NCI-H2081 (cell line): ENCODE measurements around the gene CDK5RAP2.

Source experiments
- DNase-seq, 2 experiments: peaks; one replicate each; lab custom pipeline; 2025; lab: John Stamatoyannopoulos, UW

The CDK5RAP2 gene

DNA sequence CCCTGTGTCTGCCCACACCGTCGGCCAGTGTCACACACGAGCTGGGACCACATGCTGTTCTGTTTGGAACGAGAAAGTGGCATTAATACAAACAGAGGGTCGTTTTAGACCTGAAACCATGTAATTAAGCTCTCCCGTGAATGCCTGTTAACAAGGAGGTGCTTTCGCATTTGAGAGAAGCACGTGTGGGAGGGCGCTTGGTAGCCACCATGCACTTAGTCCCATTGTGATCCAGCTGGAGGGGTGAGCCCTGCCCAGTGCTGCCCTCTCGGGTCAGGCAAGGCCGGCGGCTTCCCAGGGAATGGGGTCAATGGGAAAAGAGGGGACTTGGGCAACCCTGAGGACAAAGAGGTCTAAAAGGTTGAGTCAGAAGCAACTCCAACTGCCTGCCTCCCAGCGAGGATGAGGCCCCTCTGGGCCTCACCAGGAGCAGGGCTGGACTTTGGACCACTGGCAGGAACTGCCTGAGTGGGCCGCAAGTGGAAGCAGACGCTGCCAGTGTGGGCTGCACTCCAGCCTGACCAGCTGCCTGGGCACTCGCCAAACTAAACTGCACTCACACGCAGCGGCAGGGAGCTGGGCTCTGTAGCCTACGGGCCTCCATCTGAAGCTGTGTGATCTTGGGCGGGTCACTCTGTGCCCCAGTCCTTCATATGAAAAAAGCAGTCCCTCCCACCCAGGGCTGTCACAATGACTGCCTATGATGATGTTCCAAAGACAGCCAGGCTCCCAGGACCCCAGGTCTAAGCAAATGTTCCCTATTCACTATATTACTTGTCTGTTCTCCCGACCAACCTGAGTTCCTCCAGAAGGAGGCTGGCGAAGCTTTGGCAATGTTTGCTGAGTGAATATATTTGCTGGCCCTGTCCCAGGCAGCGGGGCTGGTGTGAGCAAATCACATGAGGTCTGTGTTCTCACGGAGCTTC is 195.7 kb downstream of the CDK5RAP2 start:
- DNase-seq: peak; percentile 75 to 88

DNA sequence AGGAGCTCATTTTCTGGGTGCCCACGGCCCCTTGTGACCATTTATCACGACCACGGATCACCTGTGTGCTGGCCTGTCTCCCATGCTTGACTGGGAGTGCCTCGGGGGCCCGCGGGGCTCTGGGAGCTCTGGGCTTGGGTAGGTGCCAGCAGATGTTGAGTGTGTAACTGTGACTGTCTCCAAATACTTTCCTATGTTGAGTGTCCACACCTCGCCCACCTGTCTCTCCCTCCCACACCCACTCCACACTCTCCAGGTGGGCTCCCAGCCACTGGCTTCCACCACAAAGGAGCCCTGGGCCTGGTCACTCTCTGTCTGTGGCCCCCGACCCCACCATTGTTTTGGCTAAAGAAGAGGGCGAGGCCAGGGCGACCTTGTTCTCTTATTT is 196.4 kb downstream of the CDK5RAP2 start:
- DNase-seq: peak; percentile 50 to 72

DNA sequence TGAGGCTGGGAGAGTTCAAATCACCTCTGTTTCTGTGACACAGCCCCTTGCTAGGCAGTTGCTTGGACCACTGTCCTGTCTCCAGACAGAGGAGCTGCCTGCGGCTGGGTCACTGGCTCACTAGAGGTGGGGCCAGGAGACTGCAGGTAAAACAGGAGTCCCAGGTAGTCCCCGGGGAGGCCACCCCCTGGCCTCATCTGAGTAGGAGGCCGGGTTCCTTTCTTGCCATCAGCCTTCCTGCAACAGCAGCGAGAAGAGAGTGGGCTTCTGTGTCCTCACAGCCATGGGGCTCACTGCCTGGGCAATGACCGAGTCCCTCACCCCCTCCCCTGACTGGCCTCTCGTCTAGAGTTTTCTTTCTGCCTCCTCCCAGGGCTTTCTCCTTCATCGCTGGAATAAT is 197.5 kb downstream of the CDK5RAP2 start:
- no peak for DNase-seq

DNA sequence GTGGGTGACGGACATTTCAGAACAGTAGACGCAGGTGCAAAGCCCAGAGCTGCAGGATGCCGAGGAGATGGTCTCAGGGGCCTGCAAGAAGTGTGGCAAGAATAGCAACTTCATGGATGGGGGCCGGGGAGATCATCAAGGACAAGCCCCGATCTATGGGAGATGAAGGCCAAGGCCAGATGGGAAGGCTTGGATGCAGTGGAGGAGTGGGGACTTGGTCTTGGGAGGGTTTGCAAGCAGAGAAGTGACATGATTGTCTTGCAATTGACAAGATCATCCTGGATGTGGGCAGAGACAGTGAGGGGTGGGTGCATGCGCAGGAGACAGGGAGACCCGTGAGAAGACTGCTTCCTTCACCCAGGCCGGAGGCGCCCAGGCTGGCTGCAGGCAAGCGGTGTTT is 198.1 kb downstream of the CDK5RAP2 start:
- no peak for DNase-seq

DNA sequence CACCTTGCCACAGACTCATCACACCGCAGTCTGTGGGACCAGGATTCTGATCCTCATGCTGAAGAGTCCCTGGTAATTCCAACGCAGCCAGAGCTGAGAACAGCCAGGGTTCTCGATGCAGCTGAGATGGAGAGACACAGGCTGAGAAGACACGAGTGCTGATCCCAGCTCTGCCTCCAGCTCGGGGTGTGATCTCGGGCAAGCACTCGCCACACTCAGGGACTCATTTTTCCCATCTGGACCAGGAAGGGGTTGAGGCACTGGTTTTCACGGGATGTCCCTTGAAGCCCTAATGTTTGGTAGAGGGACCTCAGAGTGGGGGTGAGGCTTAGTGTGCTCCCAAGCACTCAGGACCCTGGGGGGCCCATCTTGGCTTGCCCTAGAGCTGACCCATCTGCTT is 200.4 kb downstream of the CDK5RAP2 start:
- DNase-seq: no peak

DNA sequence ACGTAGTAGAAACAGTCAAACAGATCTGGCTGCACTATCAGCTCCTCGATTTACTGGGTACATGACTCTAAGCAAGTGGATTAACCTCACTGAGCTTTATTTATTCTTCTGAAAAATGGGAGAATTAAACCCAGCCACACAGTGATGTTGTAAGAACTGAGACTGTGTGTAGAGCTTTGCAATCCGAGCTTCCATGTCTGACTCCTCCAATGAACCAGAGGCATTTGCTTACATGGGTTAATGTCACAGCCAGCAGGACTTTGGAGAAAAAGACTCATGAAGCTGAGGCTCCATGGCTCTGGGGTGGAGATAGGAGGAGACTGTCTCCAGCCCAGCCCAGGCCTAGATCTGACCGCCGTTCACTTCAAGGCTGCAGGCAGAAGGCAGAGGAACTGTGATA is 201.3 kb downstream of the CDK5RAP2 start:
- DNase-seq: no peak

DNA sequence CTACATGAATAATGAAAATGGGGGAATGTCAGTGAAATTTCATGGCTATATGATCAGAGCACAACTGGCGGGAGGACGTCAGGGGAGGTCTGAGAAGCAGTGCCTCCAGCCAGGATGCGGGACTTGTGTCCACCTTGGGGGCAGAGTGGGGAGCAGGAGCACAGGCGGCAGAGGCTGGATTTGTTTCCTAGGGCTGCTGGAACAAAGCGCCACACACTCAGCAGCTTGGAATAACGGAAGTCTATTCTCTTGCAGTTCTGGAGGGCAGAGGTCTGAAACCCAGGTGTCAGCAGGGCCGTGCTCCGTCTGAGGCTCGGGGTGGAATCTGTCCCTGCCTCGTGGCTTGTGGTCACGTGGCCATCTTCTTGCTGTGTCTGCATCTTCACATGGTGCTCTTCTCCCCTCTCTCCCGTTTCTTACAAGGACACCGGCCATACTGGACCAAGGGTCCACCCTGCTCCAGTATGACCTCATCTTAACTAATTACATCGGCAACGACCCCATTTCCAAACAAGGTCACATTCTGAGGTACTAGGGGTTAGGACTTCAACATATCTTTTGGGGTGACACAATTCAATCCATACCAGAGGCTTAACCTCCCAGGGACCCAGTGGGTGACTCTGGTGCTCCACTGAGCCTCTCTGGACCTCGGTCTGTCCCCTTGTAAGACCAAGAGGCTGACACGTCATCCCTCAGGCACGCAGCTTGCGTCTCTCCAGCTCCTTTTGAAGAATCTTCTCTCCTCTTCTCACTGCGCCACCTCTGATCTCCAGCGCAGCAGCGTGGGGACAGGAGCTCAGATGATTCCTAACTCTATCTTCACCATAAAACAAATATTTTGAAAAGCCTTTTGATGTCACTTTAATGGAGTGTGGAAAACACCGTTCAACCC is 202.5 kb downstream of the CDK5RAP2 start:
- no peak for DNase-seq

DNA sequence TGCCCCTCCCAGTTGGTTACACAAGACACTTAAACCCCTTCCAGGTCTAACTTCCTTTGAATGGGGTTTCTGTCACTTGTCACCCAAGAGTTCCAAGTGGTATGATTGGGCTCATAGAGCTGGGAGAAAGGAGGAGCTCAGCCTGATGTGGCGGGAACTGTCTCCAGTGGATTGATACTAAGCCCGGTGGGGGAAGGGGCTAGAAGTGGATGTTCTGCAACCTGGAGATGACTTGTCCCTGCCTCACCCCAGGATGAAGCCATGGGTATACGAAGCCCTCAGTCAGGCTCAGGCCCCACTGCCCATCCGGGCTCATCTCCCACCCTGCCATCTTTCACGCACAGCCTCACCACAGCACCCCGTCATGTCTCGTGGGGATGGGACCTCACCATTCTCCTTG is 203.9 kb downstream of the CDK5RAP2 start:
- DNase-seq: no peak

DNA sequence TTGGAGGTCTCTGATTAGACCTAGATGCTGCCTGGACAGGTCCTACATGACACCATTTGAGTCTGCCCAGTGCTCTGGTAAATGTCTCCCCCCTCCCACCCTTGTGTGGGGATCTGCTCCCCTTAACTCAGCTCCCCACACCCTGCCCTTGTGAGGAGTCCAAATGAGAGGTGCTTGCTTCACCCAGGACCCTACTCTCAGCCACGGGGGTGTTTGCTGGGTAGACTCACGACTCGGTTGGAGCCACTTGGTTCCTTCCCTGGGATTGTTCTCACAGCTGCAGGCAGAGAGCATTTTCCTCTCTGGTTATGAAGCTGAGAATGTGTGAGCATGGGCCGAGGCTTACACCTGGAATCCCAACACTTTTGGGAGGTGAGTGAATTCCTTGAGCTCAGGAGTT is 204.7 kb downstream of the CDK5RAP2 start:
- DNase-seq: no peak

DNA sequence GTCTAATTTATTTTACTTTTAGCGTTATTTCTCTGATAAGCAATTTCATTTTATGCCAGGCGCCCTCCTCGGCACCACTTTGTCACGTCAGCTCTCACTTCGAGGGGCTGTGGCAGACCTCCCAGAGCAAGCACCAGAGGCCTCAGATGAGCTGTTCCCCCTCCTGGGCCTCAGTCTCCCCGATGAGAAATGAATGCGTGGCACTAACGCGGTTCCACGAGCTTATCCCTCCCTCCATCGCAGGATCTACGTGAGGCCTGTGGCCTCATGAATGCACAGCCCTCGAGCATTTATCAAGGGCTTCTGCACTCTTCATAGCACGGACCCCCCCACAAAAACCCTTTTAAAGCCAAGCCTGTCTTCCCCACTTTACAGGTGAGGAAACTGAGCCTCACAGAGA is 205.2 kb downstream of the CDK5RAP2 start:
- DNase-seq: no peak

DNA sequence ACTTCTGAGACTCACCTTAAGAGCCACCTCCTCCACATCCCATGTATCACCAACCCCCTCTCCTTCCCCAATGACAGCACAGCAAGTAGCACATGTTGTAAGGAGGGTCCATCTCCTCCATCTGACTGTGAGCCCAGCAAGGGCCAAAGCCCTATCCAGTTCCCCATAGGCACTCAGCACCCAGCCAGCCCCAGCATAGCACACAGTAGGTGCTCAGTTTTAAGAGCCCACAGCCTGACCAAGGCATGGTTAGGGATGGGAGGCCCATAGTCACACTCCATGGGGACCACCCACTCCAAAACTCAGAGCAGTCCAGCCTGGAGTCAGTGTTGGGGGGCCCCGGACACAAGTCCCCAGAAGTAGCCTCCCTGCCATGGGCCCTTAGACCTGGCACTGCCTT is 205.7 kb downstream of the CDK5RAP2 start:
- no peak for DNase-seq

DNA sequence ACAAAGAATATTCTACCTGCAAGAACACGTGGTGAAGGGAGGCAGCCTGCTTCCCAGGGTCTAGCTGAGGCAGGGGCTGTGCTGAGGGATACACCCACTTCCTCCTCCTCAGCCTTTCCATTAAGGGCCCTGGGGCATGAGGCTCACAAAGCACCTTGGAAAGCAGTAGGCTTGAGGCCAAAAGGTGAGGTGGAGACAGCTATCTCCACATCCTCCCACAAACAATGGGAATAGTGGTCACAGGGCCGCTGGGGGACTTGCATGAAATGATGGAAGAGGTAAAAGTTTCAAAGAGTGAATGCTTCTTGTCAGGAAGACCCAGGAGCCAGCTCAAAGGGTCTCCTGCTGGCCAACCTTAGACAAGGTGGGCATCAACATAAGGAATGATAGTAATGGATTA is 207.9 kb downstream of the CDK5RAP2 start:
- no peak for DNase-seq

DNA sequence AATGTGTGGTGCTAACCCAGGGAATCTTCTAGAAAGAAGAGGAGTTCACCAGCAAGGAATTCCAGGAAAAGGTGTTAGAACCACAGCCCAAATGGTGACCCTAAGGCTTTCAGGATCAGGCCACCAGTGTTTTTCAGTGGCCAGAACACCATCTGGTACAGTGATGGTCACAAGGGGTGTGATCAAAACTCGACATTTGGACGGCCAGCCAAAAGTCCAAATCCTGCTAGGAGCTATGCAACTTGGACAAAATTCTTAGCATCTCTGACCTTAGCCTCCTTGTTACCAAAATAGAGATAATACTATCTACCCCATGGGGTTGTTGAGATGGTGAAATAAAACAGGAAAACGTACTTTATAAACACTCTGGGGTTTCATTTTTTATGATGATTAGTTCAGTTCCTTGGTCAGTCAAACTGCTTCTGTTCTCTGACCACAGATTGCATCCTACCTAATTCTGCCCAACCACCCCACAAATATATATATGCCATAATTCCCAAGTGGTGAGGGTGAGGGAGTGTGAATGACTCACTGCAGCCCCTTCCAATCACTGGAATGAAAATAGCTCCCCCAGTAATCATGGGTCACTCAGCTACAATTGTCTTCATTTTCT is 210.3 kb downstream of the CDK5RAP2 start:
- no peak for DNase-seq

DNA sequence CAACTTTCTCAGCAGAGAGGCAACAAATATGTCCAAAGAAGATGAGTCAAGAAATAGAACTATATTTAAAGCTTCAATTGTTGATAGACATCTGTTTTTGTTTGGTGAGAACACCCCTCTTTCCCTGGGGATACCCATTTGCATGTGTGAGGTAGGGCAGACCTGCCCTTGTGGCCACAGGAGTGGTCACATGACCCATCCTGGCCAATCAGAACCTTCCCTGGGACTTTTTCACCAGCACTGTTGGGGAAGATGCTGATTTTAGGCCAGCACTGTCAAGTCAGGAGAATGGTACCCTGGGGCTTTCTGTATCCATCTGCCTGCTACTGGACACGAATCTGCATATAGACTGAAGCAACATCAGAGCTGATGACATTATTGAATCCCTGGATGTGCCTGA is 211.2 kb downstream of the CDK5RAP2 start:
- no peak for DNase-seq

DNA sequence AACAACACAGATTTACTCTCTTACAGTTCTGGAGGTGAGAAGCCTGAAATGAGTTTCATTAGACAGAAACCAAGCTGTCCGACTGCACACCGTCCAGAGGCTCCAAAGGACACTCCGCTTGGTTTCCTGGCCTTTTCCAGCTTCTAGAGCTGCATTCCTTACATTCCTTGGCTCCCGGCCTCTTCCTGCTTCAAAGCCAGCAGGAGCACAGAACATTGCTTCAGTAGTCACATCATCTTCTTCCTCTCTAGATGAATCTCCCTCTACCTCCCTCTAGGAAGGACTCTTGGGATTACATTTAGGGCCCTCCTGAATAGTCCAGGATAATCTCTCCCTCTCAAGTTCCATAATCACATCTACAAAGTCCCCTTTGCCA is 213.3 kb downstream of the CDK5RAP2 start:
- DNase-seq: no peak

DNA sequence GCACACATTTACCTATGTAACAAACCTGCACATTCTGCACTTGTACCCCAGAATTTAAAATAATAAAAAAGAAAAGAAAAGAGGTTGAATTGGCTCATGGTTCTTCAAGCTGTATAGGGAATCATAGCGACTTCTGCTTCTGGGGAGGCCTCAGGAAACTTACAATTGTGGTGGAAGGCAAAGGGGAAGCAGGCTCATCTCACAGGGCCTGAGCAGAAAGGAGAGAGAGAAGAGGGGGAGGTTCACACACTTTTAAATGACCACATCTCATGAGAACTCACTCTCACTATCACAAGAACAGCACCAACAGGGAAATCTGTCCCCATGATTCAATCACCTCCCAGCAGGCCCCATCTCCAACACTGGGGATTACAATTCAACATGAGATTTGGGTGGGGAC is 214.6 kb downstream of the CDK5RAP2 start:
- DNase-seq: no peak

DNA sequence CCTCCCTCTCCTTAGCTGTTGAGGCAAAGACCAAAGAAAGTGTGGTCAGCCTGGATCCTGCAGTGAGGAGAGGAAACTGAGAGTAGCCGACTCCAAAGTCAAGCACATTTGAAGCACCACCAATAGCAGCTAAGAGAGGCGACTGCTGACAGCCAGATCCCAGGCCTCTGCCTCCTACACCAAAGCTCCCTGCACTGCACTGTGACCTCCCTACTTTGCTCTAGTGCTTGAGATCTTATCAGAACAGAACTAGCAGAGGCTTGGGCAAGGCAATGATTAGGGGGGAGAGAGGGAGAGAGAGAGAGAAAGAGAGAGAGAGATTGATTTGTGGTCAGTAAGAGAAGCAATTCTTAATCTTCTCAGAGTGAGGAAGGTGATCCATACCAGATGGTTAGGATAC is 216.3 kb downstream of the CDK5RAP2 start:
- no peak for DNase-seq

DNA sequence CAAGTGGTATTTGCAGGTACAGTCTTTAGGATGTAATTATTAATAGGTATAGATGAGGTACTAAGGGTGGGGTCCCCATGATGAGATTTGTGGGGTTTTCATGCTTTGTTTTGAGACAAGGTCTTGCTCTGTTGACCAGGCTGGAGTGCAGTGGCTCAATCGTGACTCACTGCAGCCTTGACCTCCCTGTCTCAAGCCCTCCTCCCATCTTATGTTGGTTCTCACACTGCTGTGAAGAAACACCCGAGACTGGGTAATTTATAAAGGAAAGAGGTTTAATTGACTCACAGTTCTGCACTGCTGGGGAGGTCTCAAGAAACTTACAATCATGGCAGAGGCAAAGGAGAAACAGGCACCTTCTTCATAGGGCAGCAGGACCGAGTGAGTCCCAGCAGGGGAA is 217.5 kb downstream of the CDK5RAP2 start:
- no peak for DNase-seq

DNA sequence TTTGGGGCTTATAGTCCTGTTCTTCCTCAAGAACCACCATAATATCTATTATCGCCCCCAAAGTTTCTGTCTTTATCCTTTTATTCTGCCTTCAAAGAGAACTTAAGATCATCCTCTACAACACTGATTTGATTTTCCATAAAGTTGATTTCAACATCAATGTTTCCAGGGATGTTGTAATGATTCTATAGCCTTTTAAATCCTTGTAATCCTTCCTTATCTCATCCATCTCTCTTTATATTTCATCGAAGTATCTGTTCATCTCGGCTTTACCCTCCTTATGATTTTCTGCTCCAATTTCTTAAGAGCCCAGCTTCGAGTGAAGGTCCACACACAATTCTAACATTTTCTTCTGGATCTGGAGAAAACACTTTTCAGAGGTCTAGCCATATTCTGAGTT is 218.4 kb downstream of the CDK5RAP2 start:
- DNase-seq: no peak

DNA sequence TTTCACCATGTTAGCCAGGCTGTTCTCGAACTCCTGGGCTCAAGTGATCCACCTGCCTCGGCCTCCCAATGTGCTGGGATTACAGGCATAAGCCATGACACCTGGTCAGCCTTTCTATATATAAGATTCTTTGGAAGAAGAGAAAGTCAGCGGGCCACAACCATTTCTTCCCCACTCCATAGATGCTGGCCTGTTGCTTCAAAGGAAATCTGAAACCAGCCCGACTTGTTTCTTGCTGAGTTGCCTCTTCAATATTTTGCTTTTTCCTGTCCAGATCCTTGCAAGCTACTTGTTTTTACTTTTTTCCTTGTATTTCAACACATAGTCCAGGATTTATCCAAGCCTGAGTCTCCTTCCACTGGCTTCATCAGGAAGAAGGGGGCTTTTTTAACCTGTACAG is 219.5 kb downstream of the CDK5RAP2 start:
- DNase-seq: no peak

DNA sequence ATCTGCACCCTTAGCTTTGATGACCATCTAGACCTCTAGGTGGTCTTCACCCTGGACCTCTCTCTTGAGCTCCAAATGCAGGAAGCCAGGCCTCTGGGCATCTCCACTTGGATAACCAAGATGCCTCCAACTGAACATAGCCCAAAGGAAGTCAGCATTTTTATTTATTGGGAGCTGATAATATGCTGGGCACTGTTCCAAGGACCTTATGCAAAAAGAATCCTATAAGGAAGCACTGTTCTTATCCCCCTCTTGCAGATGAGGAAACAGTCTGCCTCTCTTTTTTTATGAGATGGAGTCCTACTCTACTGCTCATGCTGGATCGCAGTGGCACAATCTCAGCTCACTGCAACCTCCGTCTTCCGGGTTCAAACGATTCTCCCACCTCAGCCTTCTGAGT is 219.9 kb downstream of the CDK5RAP2 start:
- no peak for DNase-seq

DNA sequence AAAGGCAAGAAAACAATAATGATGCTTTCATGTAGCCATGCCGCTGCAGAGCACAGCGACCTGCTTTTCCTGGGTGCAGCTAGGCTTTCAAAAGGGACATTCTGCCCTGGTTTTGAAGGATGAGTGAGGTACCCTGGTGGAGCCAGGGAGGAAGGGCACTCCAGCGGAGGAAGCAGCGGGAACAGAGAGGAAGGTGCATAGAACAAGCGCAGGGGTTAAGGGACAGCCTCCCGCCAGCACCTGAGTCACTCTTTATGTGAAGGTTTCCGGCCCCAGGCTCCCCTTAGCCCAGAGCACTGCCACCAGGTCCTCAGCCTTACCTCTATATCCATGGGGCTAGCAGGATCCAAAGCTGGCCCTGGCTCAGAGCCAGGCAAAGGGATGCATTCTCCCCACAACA is 221.1 kb downstream of the CDK5RAP2 start:
- DNase-seq: no peak

DNA sequence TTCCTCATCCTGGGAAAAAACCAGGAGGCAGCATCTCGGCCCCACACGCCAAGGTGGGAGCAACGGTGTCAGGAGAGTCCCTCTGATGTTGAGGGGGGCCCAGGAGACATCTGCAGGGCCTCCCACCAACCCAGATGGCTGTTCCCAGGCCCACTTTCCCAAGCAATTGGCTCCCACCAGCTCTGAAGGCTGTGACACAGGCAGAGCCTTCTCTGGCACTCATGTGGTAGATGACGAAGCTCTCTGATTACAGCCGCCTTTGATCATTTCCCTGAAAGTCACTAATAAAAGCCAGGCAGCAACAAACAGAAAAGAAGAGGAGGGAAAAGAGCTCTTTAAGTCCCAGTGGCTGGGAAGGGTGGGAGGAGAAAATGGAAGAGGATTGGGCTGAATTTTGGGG is 226.5 kb downstream of the CDK5RAP2 start:
- no peak for DNase-seq
